K562 (cell line): Measurements from ENCODE around the gene ZFP36. TPM values are rescaled to one million over a fixed set of nuclear protein-coding genes. Genes with fewer than 3 reads are reported as not detected.

Experiments used
- ATAC-seq: fragments of 200-7000 bp; cut with Tn5 transposase; 3 replicates; pipeline ENCODE4 v1.9.1; 2020; ENCODE audit warnings: moderate library complexity
- BruUV-seq: library from RNA; stranded (reverse); fragments of 400-500 nt; replicated peaks from 2 replicates; lab custom pipeline; 2021; lab: Mats Ljungman, UMichigan
- CTCF ChIA-PET: fragments of 300-600 bp; formaldehyde crosslinking; extraction: SDS; loops from one replicate; lab custom pipeline; 2021; ENCODE audit warnings: low intra/inter-chr PET ratio; lab: Yijun Ruan, JAX
- POLR2A ChIA-PET: fragments of 300-600, 350-650 bp; sonication (Branson Sonifier 250); formaldehyde crosslinking; extraction: SDS; loops from one replicate; lab custom pipeline; 2021; ENCODE audit warnings: antibody characterized with exemption, inconsistent platforms; lab: Yijun Ruan, JAX
- DNase-seq, 4 experiments: peaks; one replicate each; pipeline versions ENCODE4 v3.0.0 to v3.0.0-alpha.2; 2011 to 2018; ENCODE audit warnings: low spot score in 3 of 4, mixed read lengths in 3 of 4; ENCODE audit errors: extremely low read depth in 1 of 4
- FAIRE-seq: peaks from 2 replicates; lab custom pipeline; 2011; peaks lifted over from hg19 to GRCh38; lab: Jason Lieb, UNC
- H2AFZ ChIP-seq: 2 replicates; pipeline ENCODE4 v1.6.0; 2011; ENCODE audit warnings: low read depth, low read length, control low read depth, inconsistent platforms
- H3K27ac ChIP-seq: fragments of 200-600 bp; 3 replicates; pipeline ENCODE4 v1.8.0; 2011; ENCODE audit warnings: low read depth, mild to moderate bottlenecking, control low read depth, inconsistent platforms, low read length, moderate library complexity, mixed read lengths; ENCODE audit errors: extremely low read depth
- H3K27me3 ChIP-seq, 2 experiments: fragments of 300-600 bp in 1 of 2; 2 replicates in 1 of 2; 3 replicates in 1 of 2; pipeline versions ENCODE4 v1.6.0 to v1.8.0; 2011; ENCODE audit warnings: inconsistent platforms in 2 of 2, low read length in 2 of 2, mild to moderate bottlenecking in 1 of 2, mixed read lengths in 1 of 2, moderate library complexity in 1 of 2; ENCODE audit not compliant: control insufficient read depth in 2 of 2, insufficient read depth in 2 of 2
- H3K36me3 ChIP-seq: fragments of 300-600 bp; 3 replicates; pipeline ENCODE4 v1.8.0; 2011; ENCODE audit warnings: mild to moderate bottlenecking, low read length, inconsistent platforms; ENCODE audit not compliant: control insufficient read depth, insufficient read depth
- H3K4me1 ChIP-seq, 2 experiments: fragments of 200-600 bp in 1 of 2; replicated peaks in 1 of 2; 2 replicates in 1 of 2; 3 replicates in 1 of 2; pipeline versions ENCODE4 v1.5.1 to v1.8.0; 2011; ENCODE audit warnings: inconsistent platforms in 2 of 2, low read length in 2 of 2, mild to moderate bottlenecking in 1 of 2, mixed read lengths in 1 of 2, moderate library complexity in 1 of 2; ENCODE audit not compliant: control insufficient read depth in 2 of 2, insufficient read depth in 2 of 2
- H3K4me2 ChIP-seq: 2 replicates; pipeline ENCODE4 v1.6.1; 2011; ENCODE audit warnings: low read length, control low read depth, inconsistent platforms, mixed read lengths; ENCODE audit not compliant: insufficient read depth
- H3K4me3 ChIP-seq: fragments of 200-600 bp; sonication (generic), shearing (Covaris generic); 2 replicates; pipeline ENCODE4 v1.5.1; 2016; ENCODE audit warnings: control low read depth, inconsistent platforms
- H3K79me2 ChIP-seq: fragments of 200-600 bp; 3 replicates; pipeline ENCODE4 v1.8.0; 2011; ENCODE audit warnings: low read length, inconsistent platforms; ENCODE audit not compliant: control insufficient read depth, insufficient read depth
- H3K9ac ChIP-seq, 2 experiments: 2 replicates each; pipeline versions ENCODE4 v1.6.0 to v1.6.1; 2011; ENCODE audit warnings: low read depth in 2 of 2, low read length in 2 of 2, control low read depth in 1 of 2, inconsistent platforms in 1 of 2, mild to moderate bottlenecking in 1 of 2, mixed read lengths in 1 of 2; ENCODE audit not compliant: insufficient read depth in 1 of 2
- H3K9me1 ChIP-seq: one replicate; pipeline ENCODE4 v1.6.0; 2011; ENCODE audit warnings: inconsistent platforms, mild to moderate bottlenecking, low read length, moderate library complexity; ENCODE audit not compliant: control insufficient read depth, insufficient read depth
- H3K9me3 ChIP-seq: replicated peaks from 2 replicates; pipeline ENCODE4 v1.5.1; 2011; ENCODE audit warnings: low read depth, low read length, inconsistent platforms; ENCODE audit not compliant: control insufficient read depth, insufficient read depth
- H4K20me1 ChIP-seq: replicated peaks from 2 replicates; pipeline ENCODE4 v1.6.1; 2011; ENCODE audit warnings: low read length, inconsistent platforms, mixed read lengths; ENCODE audit not compliant: control insufficient read depth, insufficient read depth
- NFIX ChIP-seq: fragments of 250-450 bp; sonication (Bioruptor Pico); IDR thresholded peaks from 2 replicates; pipeline ENCODE4 v1.4.0; 2020; ENCODE audit warnings: low read depth, mild to moderate bottlenecking, moderate library complexity
- PBX2 ChIP-seq, 2 experiments: IDR thresholded peaks in 1 of 2; conservative IDR thresholded peaks in 1 of 2; 2 replicates each; pipeline ENCODE4 v1.6.1; 2016; ENCODE audit warnings: low read depth in 2 of 2, mild to moderate bottlenecking in 1 of 2, missing compliant biosample characterization in 1 of 2, missing genetic modification characterization in 1 of 2, moderate library complexity in 1 of 2
- POLR2G ChIP-seq: fragments of 200-400 bp; formaldehyde crosslinking; IDR thresholded peaks from 2 replicates; pipeline ENCODE4 v1.6.1; 2017; ENCODE audit warnings: low read depth, mild to moderate bottlenecking, antibody characterized with exemption, low read length, moderate library complexity
- RREB1 ChIP-seq: fragments of 250-450 bp; sonication (Bioruptor Pico); IDR thresholded peaks from 2 replicates; pipeline ENCODE4 v1.4.0; 2020
- WGBS: fragments of 100-300 bp; shearing (Covaris generic); methylation state at CpG from one replicate; pipeline ENCODE4 v1.1.6; 2016; ENCODE audit warnings: low coverage, mixed read lengths; ENCODE audit not compliant: insufficient coverage; ENCODE audit errors: missing lambda C conversion rate; 5-methylcytosine and 5-hydroxymethylcytosine counted together
- in situ Hi-C: fragments of 300-500 bp; cut with MboI; formaldehyde crosslinking; loops from 4 replicates; pipeline ENCODE4 v1.15.0; 2018; ENCODE audit warnings: inconsistent platforms, mixed read lengths
- intact Hi-C: fragments of 100-400 bp; cut with micrococcal nuclease; formaldehyde crosslinking; loops from 2 replicates; pipeline ENCODE4 v1.14.2; 2022
- polyA plus RNA-seq, 8 experiments: library from polyadenylated mRNA; depleted of rRNA in 4 of 8; stranded (reverse) in 5 of 8; unstranded in 3 of 8; fragments of >200 nt; fragmentation: Nextera tagmentation in 2 of 8; fragmentation: Illumina TruSeq in 1 of 8; extraction: Ambion mirVana in 2 of 8; extraction: Trizol in 1 of 8; gene quantifications; 2 replicates each; pipeline versions ENCODE4 v1.2.1 to v1.2.3, GENCODE V29; 2011 to 2014; ENCODE audit warnings: inconsistent platforms in 1 of 8, missing spikeins in 1 of 8
- total RNA-seq, 7 experiments: library from RNA; depleted of rRNA in 6 of 7; stranded (reverse); fragments of >200 nt in 6 of 7; fragmentation: Illumina TruSeq in 2 of 7; extraction: Trizol in 2 of 7; gene quantifications; 2 replicates each; pipeline versions ENCODE4 v1.2.1 to v1.2.3, GENCODE V29; 2011 to 2021; ENCODE audit warnings: low replicate concordance in 1 of 7

Gene ZFP36
- total and polyA plus RNA-seq, 9 of the 15 experiments (the other 6 are each of a cell fraction or from before 2014, with no cell fraction given): 1.0 to 20.1 (median 3.5) TPM

GRCh38 chr19:39417463-39418181 lies 11.0 kb downstream of the ZFP36 start:
- Histone ChIP-seq H3K4me2 (no peak overlapping the region), H3K36me3 (peaks cover 27% of the 10 kb centered on the region; the same call in 2 of the 3 replicates), H3K27me3 (no peaks in the 10 kb centered on the region), H3K9me1 (no peaks in the 10 kb centered on the region), H4K20me1 (no peaks in the 10 kb centered on the region), H3K27ac (no peak overlapping the region), H3K9me3 (no peaks in the 10 kb centered on the region), H3K79me2 (peaks cover 19% of the 10 kb centered on the region), H3K4me3 (no peak overlapping the region), H3K9ac (peak overlapping the region in 1 of 2 experiments; percentile 35; a peak in 1 of 4 replicates), H2AFZ (no peak overlapping the region), H3K4me1 (peaks cover 9 to 43% of the 10 kb centered on the region in 2 experiments; a peak in 4 of 5 replicates)
- no peak for ATAC-seq
- POLR2A ChIA-PET: interaction anchor here (0.6 to 2.5 kb wide), 3 partner anchors 11 to 26 kb away, joined by 5 to 7 read pairs (median 5); partner anchors contain the start of genes MED29 and PAF1
- no peak for FAIRE-seq
- CTCF ChIA-PET: no interaction called here
- 86% methylated on average over 21 of the region's 30 CpGs for WGBS
- in situ Hi-C loops: no loop called here
- TF ChIP-seq NFIX: no peak
- TF ChIP-seq POLR2G: peak; percentile 46
- no TSS peak for BruUV-seq
- intact Hi-C loops: no loop called here
- no peak for DNase-seq

- ATAC-seq (no peak), FAIRE-seq (peak; percentile 71), DNase-seq (no peak)
- in situ Hi-C loops: no loop called here
- ChIA-PET POLR2A (interaction anchor here (0.6 to 9.1 kb wide), 4 partner anchors 14 to 28 kb away, joined by 4 to 141 read pairs (median 5); partner anchors contain the start of genes MED29, PAF1 and RPS16), CTCF (no interaction called here)
- Histone ChIP-seq H2AFZ (no peak overlapping the region), H3K9me3 (no peaks in the 10 kb centered on the region), H4K20me1 (no peaks in the 10 kb centered on the region), H3K27ac (no peak overlapping the region), H3K4me1 (peaks cover 4 to 34% of the 10 kb centered on the region in 2 experiments; a peak in 4 of 5 replicates), H3K4me3 (no peak overlapping the region), H3K9ac (no peak overlapping the region), H3K4me2 (no peak overlapping the region), H3K27me3 (no peaks in the 10 kb centered on the region), H3K9me1 (no peaks in the 10 kb centered on the region), H3K79me2 (peaks cover 6% of the 10 kb centered on the region; the same call in 2 of the 3 replicates), H3K36me3 (peaks cover 35% of the 10 kb centered on the region; the same call in 2 of the 3 replicates)
- no TSS peak for BruUV-seq
- intact Hi-C loops: no loop called here
- 85% methylated on average over 9 of the region's 9 CpGs for WGBS
- TF ChIP-seq RREB1 (CRISPR knock-in tag) (no peak), PBX2 (CRISPR knock-in tag; IDR thresholded peaks at IDR 0.05; ENCODE audit: low read depth) (no peak), PBX2 (tag; conservative IDR thresholded peaks at IDR 0.05; ENCODE audit: low read depth) (no peak)
Measured at GRCh38 chr19:39419003-39419402, 12.4 kb downstream of the ZFP36 start.
